Spleen (tissue), 11 donors: Measurements from ENCODE around the gene CLEC4E. TPM values are rescaled to one million over a fixed set of nuclear protein-coding genes. Genes with fewer than 3 reads are reported as not detected.

Experiments used
- DNase-seq: peaks from one replicate; pipeline ENCODE4 v3.0.0-alpha.2; 2020
- H3K27ac ChIP-seq, 8 donors: fragments of 200-600 bp; sonication (generic) in 7 of 8; 1 replicate in 4 of 8; 2 replicates in 4 of 8; pipeline versions ENCODE4 v1.5.0 to v1.8.0; 2016 to 2021; ENCODE audit warnings: inconsistent platforms in 4 of 8, mild to moderate bottlenecking in 4 of 8, moderate library complexity in 1 of 8
- H3K27me3 ChIP-seq, 7 donors: fragments of 200-600 bp; sonication (generic) in 6 of 7; replicated peaks in 1 of 7; 1 replicate in 4 of 7; 2 replicates in 3 of 7; pipeline versions ENCODE4 v1.5.0 to v1.8.0; 2016 to 2021; ENCODE audit warnings: inconsistent platforms in 3 of 7, mild to moderate bottlenecking in 1 of 7
- H3K36me3 ChIP-seq, 6 donors: fragments of 200-600 bp; sonication (generic) in 5 of 6; 1 replicate in 4 of 6; 2 replicates in 2 of 6; pipeline versions ENCODE4 v1.5.0 to v1.8.0; 2016 to 2021; ENCODE audit warnings: inconsistent platforms in 2 of 6
- H3K4me1 ChIP-seq, 6 donors: fragments of 200-600 bp; sonication (generic) in 5 of 6; 1 replicate in 3 of 6; 2 replicates in 3 of 6; pipeline versions ENCODE4 v1.5.0 to v1.8.0; 2016 to 2021; ENCODE audit warnings: inconsistent platforms in 3 of 6
- H3K4me3 ChIP-seq, 8 donors: fragments of 200-600 bp; sonication (generic) in 7 of 8; 1 replicate in 4 of 8; 2 replicates in 4 of 8; pipeline versions ENCODE4 v1.5.0 to v1.8.0; 2016 to 2021; ENCODE audit warnings: inconsistent platforms in 4 of 8, mild to moderate bottlenecking in 4 of 8, moderate library complexity in 2 of 8
- H3K9me3 ChIP-seq, 8 donors: fragments of 200-600 bp; sonication (generic) in 7 of 8; 1 replicate in 4 of 8; 2 replicates in 4 of 8; pipeline versions ENCODE4 v1.5.0 to v1.8.0; 2016 to 2021; ENCODE audit warnings: inconsistent platforms in 4 of 8
- POLR2A ChIP-seq, 3 donors: fragments of 450-650 bp; IDR thresholded peaks; one replicate each; pipeline ENCODE4 v1.5.1; 2017; ENCODE audit warnings: antibody characterized with exemption in 3 of 3, mild to moderate bottlenecking in 1 of 3
- POLR2AphosphoS5 ChIP-seq, 3 donors: sonication (generic); formaldehyde crosslinking; IDR thresholded peaks; one replicate each; pipeline ENCODE4 v1.5.1; 2017; ENCODE audit warnings: antibody characterized with exemption in 3 of 3
- WGBS, 5 donors: extraction: QIAGEN DNeasy Blood & Tissue Kit in 3 of 5; methylation state at CpG; one replicate each; pipeline versions ENCODE4 v1.1.5 to v1.1.7; 2013 to 2018; 5-methylcytosine and 5-hydroxymethylcytosine counted together
- intact Hi-C: fragments of 100-400 bp; cut with DNase I; formaldehyde crosslinking; loops from one replicate; pipeline ENCODE4 v1.15.0; 2023; ENCODE audit warnings: low total_unique reads
- polyA plus RNA-seq, 3 donors: library from polyadenylated mRNA; stranded (reverse); fragments of 200-250 nt; gene quantifications; one replicate each; pipeline ENCODE4 v1.2.1, GENCODE V29; 2013
- total RNA-seq, 7 donors: library from RNA; depleted of rRNA in 3 of 7; stranded (reverse); fragments of >200 nt in 3 of 7; fragmentation: NEBNext Ultra II Directional in 4 of 7; extraction: Animal tissue kit (Norgen Biotek cat#: 25700) in 4 of 7; gene quantifications; one replicate each; pipeline versions ENCODE4 v1.1.0 to v1.2.1, GENCODE V29; 2016 to 2021
- TF ChIP-seq, protein P1 (sequence below), 11 experiments: fragments of 200-600 bp in 7 of 11; fragments of 450-650 bp in 4 of 11; sonication (generic) in 4 of 11; IDR thresholded peaks in 8 of 11; conservative IDR thresholded peaks in 3 of 11; 1 replicate in 7 of 11; 2 replicates in 4 of 11; pipeline versions ENCODE4 v1.4.0 to v1.8.0; 2016 to 2021; ENCODE audit warnings: antibody characterized with exemption in 11 of 11, inconsistent platforms in 4 of 11, mild to moderate bottlenecking in 1 of 11
- donor health status: healthy with polysubstance abuse.
- donor health status: DM: no; HTN: no; CAD: no; lungs with moderate emphysema.
- donor health status: DM: no; HTN: no; CAD: no.
- donor health status: Bipolar disorder and iron deficiency.
- donor health status: healthy.
- donor health status: DM: no; HTN: no; CAD: no.
- donor health status: DM: yes; HTN: yes; CAD: no.

CLEC4E gene
- total and polyA plus RNA-seq, 10 donors, result 7.4 to 55.0 (median 25.5) TPM

DNA sequence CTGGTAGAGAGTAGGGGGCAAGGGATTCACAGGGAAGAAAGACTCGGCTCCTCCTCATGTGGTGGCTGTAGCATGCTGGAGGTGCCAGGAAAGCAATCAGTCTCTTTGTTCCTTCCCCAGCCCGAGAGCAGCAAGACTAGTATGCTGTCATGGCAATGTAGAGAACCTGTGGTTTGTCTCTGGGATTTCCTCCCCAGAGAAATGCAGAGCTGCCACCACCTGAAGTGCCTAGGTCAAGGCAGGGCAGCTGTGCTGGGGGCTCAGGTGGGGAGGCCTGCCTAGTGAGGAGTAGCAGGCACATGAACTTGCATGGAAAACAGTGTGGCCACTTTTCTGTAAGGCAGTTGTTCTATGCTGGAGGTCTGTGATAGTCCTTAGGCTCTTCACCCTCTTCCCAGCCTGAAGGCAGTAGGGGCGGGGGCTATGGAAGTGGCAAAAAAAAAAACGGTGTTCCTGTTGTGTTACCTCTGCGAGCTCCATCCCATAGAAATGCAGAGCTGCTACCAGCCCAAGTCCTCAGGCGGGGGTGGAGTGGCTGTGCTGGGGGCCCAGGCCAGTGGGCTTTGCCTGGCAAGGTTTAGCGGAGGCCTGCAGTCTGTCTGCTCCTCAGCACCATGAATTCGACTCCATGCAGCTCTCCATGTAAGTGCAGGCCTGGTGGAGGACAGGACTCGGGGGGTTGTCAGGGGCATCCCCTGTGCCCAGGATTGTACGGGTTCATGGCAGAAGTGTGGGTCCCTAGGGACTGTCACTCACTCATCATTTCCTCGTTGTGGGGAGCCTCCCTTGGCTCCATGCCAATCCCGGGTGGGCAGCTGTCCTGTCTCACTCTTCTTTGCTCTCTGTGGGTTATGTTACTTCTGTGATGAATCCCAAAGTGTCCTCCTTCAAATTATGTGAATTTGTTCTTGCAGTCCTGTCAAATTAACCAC is 31.5 kb downstream of the CLEC4E start:
- Histone ChIP-seq H3K9me3 (no peaks in the 10 kb centered on the region), H3K4me1 (peaks cover 0 to 16% (median 2%) of the 10 kb centered on the region in 6 donors), H3K36me3 (no peaks in the 10 kb centered on the region), H3K27me3 (peaks cover 0 to 24% (median 0%) of the 10 kb centered on the region in 7 donors), H3K27ac (no peak overlapping the region), H3K4me3 (no peak overlapping the region)
- peak; percentile 62 for DNase-seq
- TF ChIP-seq, protein P1, sequence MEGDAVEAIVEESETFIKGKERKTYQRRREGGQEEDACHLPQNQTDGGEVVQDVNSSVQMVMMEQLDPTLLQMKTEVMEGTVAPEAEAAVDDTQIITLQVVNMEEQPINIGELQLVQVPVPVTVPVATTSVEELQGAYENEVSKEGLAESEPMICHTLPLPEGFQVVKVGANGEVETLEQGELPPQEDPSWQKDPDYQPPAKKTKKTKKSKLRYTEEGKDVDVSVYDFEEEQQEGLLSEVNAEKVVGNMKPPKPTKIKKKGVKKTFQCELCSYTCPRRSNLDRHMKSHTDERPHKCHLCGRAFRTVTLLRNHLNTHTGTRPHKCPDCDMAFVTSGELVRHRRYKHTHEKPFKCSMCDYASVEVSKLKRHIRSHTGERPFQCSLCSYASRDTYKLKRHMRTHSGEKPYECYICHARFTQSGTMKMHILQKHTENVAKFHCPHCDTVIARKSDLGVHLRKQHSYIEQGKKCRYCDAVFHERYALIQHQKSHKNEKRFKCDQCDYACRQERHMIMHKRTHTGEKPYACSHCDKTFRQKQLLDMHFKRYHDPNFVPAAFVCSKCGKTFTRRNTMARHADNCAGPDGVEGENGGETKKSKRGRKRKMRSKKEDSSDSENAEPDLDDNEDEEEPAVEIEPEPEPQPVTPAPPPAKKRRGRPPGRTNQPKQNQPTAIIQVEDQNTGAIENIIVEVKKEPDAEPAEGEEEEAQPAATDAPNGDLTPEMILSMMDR (IDR thresholded peaks at IDR 0.05 in 8 of 11, conservative IDR thresholded peaks at IDR 0.05 in 3 of 11), result no peak
- TF ChIP-seq POLR2AphosphoS5 (IDR thresholded peaks at IDR 0.05) (no peak), POLR2A (IDR thresholded peaks at IDR 0.05) (no peak)
- WGBS, 5 donors, result 48 to 66% (median 57%) methylated on average over 11 to 12 of the region's 12 CpGs
- intact Hi-C loops, result no loop called here

DNA sequence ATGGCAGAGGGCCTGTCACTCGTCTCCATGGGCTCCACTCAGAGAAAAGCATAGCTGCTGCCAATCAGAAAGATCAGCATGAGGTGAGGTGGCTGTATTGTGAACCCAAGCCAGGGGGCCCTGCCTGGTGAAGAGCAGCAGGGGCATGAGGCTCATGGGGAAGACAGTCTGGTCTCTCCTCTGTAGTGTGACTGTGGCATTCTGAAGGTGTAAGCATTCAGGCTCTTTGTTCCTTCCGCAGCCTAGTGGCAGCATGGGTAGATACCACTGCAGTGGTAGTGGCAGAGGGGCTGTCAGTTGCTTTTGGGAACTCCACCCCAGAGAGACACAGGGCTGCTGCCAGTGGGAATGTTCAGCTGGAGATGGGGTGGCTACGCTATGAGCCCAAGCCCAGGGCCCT is 32.5 kb downstream of the CLEC4E start:
- peaks cover 0 to 16% (median 2%) of the 10 kb centered on the region in 6 donors for H3K4me1 ChIP-seq
- intact Hi-C loops, result no loop called here
- 81 to 96% (median 91%) methylated on average over 2 to 3 of the region's 3 CpGs for WGBS, 5 donors
- H3K4me3 ChIP-seq, result no peak overlapping the region
- no peaks in the 10 kb centered on the region for H3K9me3 ChIP-seq
- H3K36me3 ChIP-seq, result no peaks in the 10 kb centered on the region
- no peak overlapping the region for H3K27ac ChIP-seq
- H3K27me3 ChIP-seq, result peaks cover 0 to 24% (median 0%) of the 10 kb centered on the region in 7 donors
- no peak for DNase-seq
- TF ChIP-seq POLR2AphosphoS5 (IDR thresholded peaks at IDR 0.05) (no peak), POLR2A (IDR thresholded peaks at IDR 0.05) (no peak)
- TF ChIP-seq, protein P1 (IDR thresholded peaks at IDR 0.05 in 8 of 11, conservative IDR thresholded peaks at IDR 0.05 in 3 of 11), result no peak

DNA sequence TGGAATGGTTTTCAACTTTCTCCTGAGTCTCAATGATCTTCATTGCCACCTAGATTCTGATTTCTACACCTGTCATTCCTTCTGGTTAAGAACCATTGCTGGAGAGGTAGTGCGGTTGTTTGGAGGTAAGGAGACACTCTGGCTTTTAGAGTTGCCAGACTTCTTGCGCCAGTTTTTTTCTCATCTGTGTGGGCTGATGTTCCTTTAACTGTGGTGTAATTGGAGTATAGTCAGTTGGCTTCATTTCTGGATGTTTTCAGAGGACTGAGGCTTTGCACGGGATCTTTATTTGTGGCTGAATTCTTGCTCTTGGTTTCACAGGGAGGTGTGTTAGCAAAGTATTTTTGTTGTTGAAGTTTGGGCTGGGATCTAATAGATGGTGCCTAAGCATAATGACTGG is 33.1 kb downstream of the CLEC4E start:
- DNase-seq, result no peak
- Histone ChIP-seq H3K4me1 (peaks cover 0 to 20% (median 2%) of the 10 kb centered on the region in 6 donors), H3K27ac (no peak overlapping the region), H3K9me3 (no peaks in the 10 kb centered on the region), H3K36me3 (no peaks in the 10 kb centered on the region), H3K4me3 (no peak overlapping the region), H3K27me3 (peaks cover 0 to 22% (median 0%) of the 10 kb centered on the region in 7 donors)
- WGBS, 5 donors, result 91 to 94% (median 92%) methylated on average over 3 of the region's 3 CpGs
- TF ChIP-seq, protein P1 (IDR thresholded peaks at IDR 0.05 in 8 of 11, conservative IDR thresholded peaks at IDR 0.05 in 3 of 11), result no peak
- TF ChIP-seq POLR2AphosphoS5 (IDR thresholded peaks at IDR 0.05) (no peak), POLR2A (IDR thresholded peaks at IDR 0.05) (no peak)
- intact Hi-C loops, result no loop called here

DNA sequence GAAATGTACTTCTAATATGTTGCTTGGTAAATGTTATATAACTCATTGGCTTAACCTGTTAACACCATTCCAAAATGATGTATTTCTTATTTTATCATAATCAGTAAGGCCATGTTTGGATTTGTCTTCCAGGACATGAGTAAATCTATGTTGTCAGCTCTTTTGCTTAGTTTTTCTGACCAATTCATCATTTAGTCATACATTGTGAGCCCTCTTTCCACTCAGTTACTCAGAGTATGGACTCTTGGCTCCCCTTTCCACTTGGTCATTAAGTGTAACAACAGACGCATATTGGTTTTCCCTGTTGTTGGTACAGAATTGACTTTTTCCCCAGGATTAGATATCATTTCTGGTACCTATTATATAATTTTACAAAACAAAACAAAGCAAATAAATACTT is 36.4 kb downstream of the CLEC4E start:
- Histone ChIP-seq H3K27ac (no peak overlapping the region), H3K9me3 (no peaks in the 10 kb centered on the region), H3K27me3 (peaks cover 0 to 16% (median 0%) of the 10 kb centered on the region in 7 donors), H3K36me3 (no peaks in the 10 kb centered on the region), H3K4me1 (peaks cover 0 to 36% (median 4%) of the 10 kb centered on the region in 6 donors), H3K4me3 (no peak overlapping the region)
- intact Hi-C loops, result no loop called here
- no peak for TF ChIP-seq POLR2A (IDR thresholded peaks at IDR 0.05)
- TF ChIP-seq, protein P1 (IDR thresholded peaks at IDR 0.05 in 8 of 11, conservative IDR thresholded peaks at IDR 0.05 in 3 of 11), result no peak
- TF ChIP-seq POLR2AphosphoS5 (IDR thresholded peaks at IDR 0.05), result no peak
- WGBS, 5 donors, result 94 to 100% (median 98%) methylated on average over 1 of the region's 1 CpG
- DNase-seq, result no peak
